Measurements from ENCODE around the gene INPP5A.

INPP5A gene

DNA sequence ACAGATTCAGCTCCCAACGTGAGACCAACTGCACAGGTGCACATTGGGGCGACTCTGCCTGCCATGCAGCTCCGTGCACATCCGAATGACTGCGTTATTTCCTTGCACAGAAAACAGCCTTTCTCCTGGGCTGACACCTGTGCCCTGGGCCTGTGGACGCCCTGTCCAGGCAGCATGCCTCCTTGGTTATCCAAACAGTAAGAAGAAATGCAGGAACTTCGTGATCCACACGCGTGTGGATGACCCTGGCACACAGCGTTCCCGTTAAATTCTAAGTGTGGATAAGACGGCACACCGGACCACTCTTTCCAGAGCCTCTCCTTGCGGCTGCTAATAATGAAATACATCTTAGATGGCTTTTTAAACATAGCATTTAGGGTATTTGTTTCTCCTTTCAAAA lies 208.8 kb downstream of the INPP5A start:
- TF ChIP-seq CTCF (IDR thresholded peaks at IDR 0.05; ENCODE audit: unreplicated experiment in 3 of 3): no peak
- Mint-ChIP-seq H3K9me3 (no peaks in the 10 kb centered on the region), H3K4me3 (no peak overlapping the region), H3K27ac (peak overlapping the region in 1 of 3 experiments; percentile 37), H3K27me3 (ENCODE audit: low read depth) (peaks cover 25% of the 10 kb centered on the region), H3K36me3 (ENCODE audit: low read depth) (no peaks in the 10 kb centered on the region), H3K4me1 (peaks cover 42% of the 10 kb centered on the region)

- H3K4me3 Mint-ChIP-seq: no peak overlapping the region
- no peak for TF ChIP-seq CTCF (IDR thresholded peaks at IDR 0.05; ENCODE audit: unreplicated experiment in 3 of 3)
- peaks cover 39% of the 10 kb centered on the region for H3K4me1 Mint-ChIP-seq
- no peaks in the 10 kb centered on the region for H3K36me3 Mint-ChIP-seq (ENCODE audit: low read depth)
- no peaks in the 10 kb centered on the region for H3K9me3 Mint-ChIP-seq
- H3K27me3 Mint-ChIP-seq (ENCODE audit: low read depth): peaks cover 19% of the 10 kb centered on the region
- H3K27ac Mint-ChIP-seq: peak overlapping the region in 1 of 3 experiments; percentile 37
These were observed 209.4 kb downstream of the INPP5A start for GRCh38 chr10:132746801-132747625.

GRCh38 chr10:132748135-132748534 lies 210.5 kb downstream of the INPP5A start:
- Mint-ChIP-seq H3K4me1 (peaks cover 29% of the 10 kb centered on the region), H3K9me3 (no peaks in the 10 kb centered on the region), H3K27me3 (ENCODE audit: low read depth) (peaks cover 11% of the 10 kb centered on the region), H3K36me3 (ENCODE audit: low read depth) (no peaks in the 10 kb centered on the region), H3K4me3 (peak overlapping the region in 2 of 3 experiments; percentile 28 to 33), H3K27ac (peak overlapping the region; percentile 9 to 88 (median 67))
- no peak for TF ChIP-seq CTCF (IDR thresholded peaks at IDR 0.05; ENCODE audit: unreplicated experiment in 3 of 3)

DNA sequence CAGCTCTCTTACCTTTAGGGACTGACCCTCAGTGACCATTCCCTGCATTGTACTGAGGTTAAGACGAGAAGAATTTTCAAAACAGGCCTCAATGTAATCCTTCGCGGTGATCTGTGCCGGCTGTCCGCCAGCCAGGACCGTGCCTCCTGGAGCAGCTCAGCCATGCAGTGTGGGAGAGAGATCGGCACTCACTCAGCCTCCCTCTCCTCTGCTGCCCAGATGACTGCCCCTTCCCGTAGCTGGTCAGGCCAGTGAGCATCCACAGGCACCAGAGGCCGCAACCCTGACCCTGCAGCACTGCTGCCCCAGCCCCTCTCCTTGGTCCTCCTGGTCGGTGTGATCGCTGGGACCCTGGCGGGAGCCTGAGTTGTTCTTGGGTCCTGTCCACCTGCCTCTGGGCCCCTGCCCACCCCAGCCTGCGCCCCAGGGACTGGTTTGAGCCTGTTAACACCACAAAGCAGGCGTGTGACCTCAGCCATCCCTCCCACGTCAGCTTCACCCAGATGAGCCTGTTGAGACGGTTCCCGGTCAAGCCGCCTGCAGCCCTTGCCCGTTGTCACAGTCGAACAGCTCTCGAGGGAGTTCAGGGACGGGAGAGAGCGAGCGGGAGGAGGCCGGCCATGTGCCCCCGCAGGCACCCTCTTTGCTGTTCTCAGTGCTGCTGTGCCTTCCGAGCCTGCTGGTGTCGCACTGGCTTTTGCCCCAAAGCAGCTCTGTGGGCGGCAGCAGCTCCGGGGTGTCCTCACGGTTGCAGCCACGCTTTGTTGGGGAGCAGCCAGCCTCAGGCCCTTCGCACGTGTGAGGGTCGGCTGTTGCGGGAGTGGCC lies 211.2 kb downstream of the INPP5A start:
- no peaks in the 10 kb centered on the region for H3K9me3 Mint-ChIP-seq
- peak overlapping the region; percentile 9 to 88 (median 67) for H3K27ac Mint-ChIP-seq
- no peak for TF ChIP-seq CTCF (IDR thresholded peaks at IDR 0.05; ENCODE audit: unreplicated experiment in 3 of 3)
- peaks cover 3% of the 10 kb centered on the region for H3K36me3 Mint-ChIP-seq (ENCODE audit: low read depth)
- peak overlapping the region in 2 of 3 experiments; percentile 28 to 33 for H3K4me3 Mint-ChIP-seq
- peaks cover 24% of the 10 kb centered on the region for H3K4me1 Mint-ChIP-seq
- H3K27me3 Mint-ChIP-seq (ENCODE audit: low read depth): peaks cover 9% of the 10 kb centered on the region

GRCh38 chr10:132749371-132749795 lies 211.8 kb downstream of the INPP5A start:
- no peak overlapping the region for H3K4me3 Mint-ChIP-seq

More at GRCh38 chr10:132749371-132749795, 211.8 kb downstream of the INPP5A start:
- Mint-ChIP-seq H3K27me3 (ENCODE audit: low read depth) (peaks cover 6% of the 10 kb centered on the region), H3K9me3 (no peaks in the 10 kb centered on the region), H3K4me1 (peaks cover 19% of the 10 kb centered on the region), H3K36me3 (ENCODE audit: low read depth) (peaks cover 7% of the 10 kb centered on the region), H3K27ac (no peak overlapping the region)
- no peak for TF ChIP-seq CTCF (IDR thresholded peaks at IDR 0.05; ENCODE audit: unreplicated experiment in 3 of 3)

All from nephron (organoid).